H9 (cell line): Measurements from ENCODE around the gene PTGER2. TPM values are rescaled to one million over a fixed set of nuclear protein-coding genes. Genes with fewer than 3 reads are reported as not detected.

Experiments
- DNase-seq: peaks from one replicate; pipeline ENCODE4 v3.0.0-alpha.2; 2017
- H2AFZ ChIP-seq: one replicate; pipeline ENCODE4 v1.6.1; 2013; ENCODE audit warnings: mild to moderate bottlenecking, low read length, control low read depth, moderate library complexity
- H2AK5ac ChIP-seq: 2 replicates; pipeline ENCODE4 v1.6.1; 2013; ENCODE audit warnings: low read length, control low read depth, mixed read lengths; ENCODE audit not compliant: insufficient read length
- H2BK120ac ChIP-seq: one replicate; pipeline ENCODE4 v1.6.1; 2013; ENCODE audit warnings: low read depth, mild to moderate bottlenecking, low read length, control low read depth, inconsistent platforms; ENCODE audit not compliant: poor library complexity, severe bottlenecking
- H2BK12ac ChIP-seq: 2 replicates; pipeline ENCODE4 v1.6.1; 2013; ENCODE audit warnings: low read length, control low read depth, mixed read lengths, low read depth; ENCODE audit not compliant: insufficient read length
- H2BK15ac ChIP-seq: 2 replicates; pipeline ENCODE4 v1.6.1; 2013; ENCODE audit warnings: low read depth, low read length, control low read depth
- H2BK20ac ChIP-seq: one replicate; pipeline ENCODE4 v1.6.1; 2013; ENCODE audit warnings: low read depth, mild to moderate bottlenecking, low read length, control low read depth, inconsistent platforms; ENCODE audit not compliant: poor library complexity, severe bottlenecking
- H2BK5ac ChIP-seq: 2 replicates; pipeline ENCODE4 v1.6.1; 2013; ENCODE audit warnings: low read length, control low read depth, mixed read lengths; ENCODE audit not compliant: insufficient read length
- H3K14ac ChIP-seq: 2 replicates; pipeline ENCODE4 v1.6.1; 2013; ENCODE audit warnings: low read length, control low read depth; ENCODE audit not compliant: insufficient read depth
- H3K18ac ChIP-seq: 2 replicates; pipeline ENCODE4 v1.6.1; 2013; ENCODE audit warnings: low read depth, mild to moderate bottlenecking, mixed read lengths, low read length, control low read depth; ENCODE audit not compliant: insufficient read length
- H3K23ac ChIP-seq: 2 replicates; pipeline ENCODE4 v1.6.1; 2013; ENCODE audit warnings: low read length, control low read depth, mixed read lengths, low read depth; ENCODE audit not compliant: insufficient read length
- H3K23me2 ChIP-seq: 2 replicates; pipeline ENCODE4 v1.6.1; 2013; ENCODE audit warnings: low read depth, mild to moderate bottlenecking, mixed read lengths, low read length, control low read depth; ENCODE audit not compliant: insufficient read length, poor library complexity, severe bottlenecking
- H3K27ac ChIP-seq: 2 replicates; pipeline ENCODE4 v1.5.1; 2013; ENCODE audit warnings: low read length, control low read depth, mixed read lengths, low read depth; ENCODE audit not compliant: insufficient read length
- H3K27me3 ChIP-seq: 2 replicates; pipeline ENCODE4 v1.6.1; 2013; ENCODE audit warnings: low read length, control low read depth, inconsistent platforms; ENCODE audit not compliant: insufficient read depth
- H3K4ac ChIP-seq: 2 replicates; pipeline ENCODE4 v1.6.1; 2013; ENCODE audit warnings: low read depth, mild to moderate bottlenecking, control low read depth, inconsistent platforms, low read length, moderate library complexity
- H3K4me1 ChIP-seq: 2 replicates; pipeline ENCODE4 v1.6.1; 2013; ENCODE audit warnings: low read length, control low read depth, inconsistent platforms; ENCODE audit not compliant: insufficient read depth
- H3K4me2 ChIP-seq: 2 replicates; pipeline ENCODE4 v1.6.1; 2013; ENCODE audit warnings: low read length, control low read depth, mixed read lengths; ENCODE audit not compliant: insufficient read length, insufficient read depth
- H3K56ac ChIP-seq: 2 replicates; pipeline ENCODE4 v1.6.1; 2013; ENCODE audit warnings: low read depth, mild to moderate bottlenecking, mixed read lengths, low read length, control low read depth; ENCODE audit not compliant: insufficient read length
- H3K79me1 ChIP-seq: 2 replicates; pipeline ENCODE4 v1.6.1; 2013; ENCODE audit warnings: low read depth, mild to moderate bottlenecking, moderate library complexity, low read length, control low read depth, inconsistent platforms; ENCODE audit not compliant: insufficient read depth, poor library complexity, severe bottlenecking
- H3K79me2 ChIP-seq: 2 replicates; pipeline ENCODE4 v1.6.1; 2013; ENCODE audit warnings: low read length, control low read depth, inconsistent platforms; ENCODE audit not compliant: insufficient read depth
- H3K9ac ChIP-seq: 2 replicates; pipeline ENCODE4 v1.6.1; 2013; ENCODE audit warnings: low read length, control low read depth, mixed read lengths; ENCODE audit not compliant: insufficient read length; ENCODE audit errors: extremely low read depth
- H3K9me3 ChIP-seq: one replicate; pipeline ENCODE4 v1.6.1; 2013; ENCODE audit warnings: low read depth, low read length, inconsistent platforms; ENCODE audit not compliant: control insufficient read depth
- H3T11ph ChIP-seq: one replicate; pipeline ENCODE4 v1.6.1; 2013; ENCODE audit warnings: mild to moderate bottlenecking, low read length, control low read depth, inconsistent platforms
- H4K20me1 ChIP-seq: one replicate; pipeline ENCODE4 v1.6.1; 2013; ENCODE audit not compliant: control insufficient read depth, insufficient read length, insufficient read depth
- H4K5ac ChIP-seq: 2 replicates; pipeline ENCODE4 v1.6.1; 2013; ENCODE audit warnings: low read depth, mild to moderate bottlenecking, mixed read lengths, low read length, control low read depth; ENCODE audit not compliant: insufficient read length
- H4K8ac ChIP-seq: replicated peaks from 2 replicates; pipeline ENCODE4 v1.6.1; 2013; ENCODE audit warnings: low read length, control low read depth, mixed read lengths, low read depth; ENCODE audit not compliant: insufficient read length
- H4K91ac ChIP-seq: 2 replicates; pipeline ENCODE4 v1.6.1; 2013; ENCODE audit warnings: low read depth, mild to moderate bottlenecking, moderate library complexity, mixed read lengths, low read length, control low read depth; ENCODE audit not compliant: insufficient read length
- H3K27ac Mint-ChIP-seq, 3 experiments: 2 replicates in 2 of 3; 3 replicates in 1 of 3; pipeline ENCODE4 v1.8.0; 2020 to 2021; ENCODE audit warnings: mixed read lengths in 3 of 3, mild to moderate bottlenecking in 1 of 3, moderate library complexity in 1 of 3
- H3K27me3 Mint-ChIP-seq: 2 replicates; pipeline ENCODE4 v1.8.0; 2021; ENCODE audit warnings: low read depth, mild to moderate bottlenecking, moderate library complexity, mixed read lengths
- H3K36me3 Mint-ChIP-seq, 3 experiments: 2 replicates in 2 of 3; 3 replicates in 1 of 3; pipeline ENCODE4 v1.8.0; 2020 to 2021; ENCODE audit warnings: low read depth in 3 of 3, mixed read lengths in 3 of 3; ENCODE audit not compliant: insufficient read depth in 1 of 3
- H3K4me1 Mint-ChIP-seq, 2 experiments: 2 replicates each; pipeline ENCODE4 v1.8.0; 2020; ENCODE audit warnings: mixed read lengths in 2 of 2
- H3K4me3 Mint-ChIP-seq, 2 experiments: 2 replicates in 1 of 2; 3 replicates in 1 of 2; pipeline ENCODE4 v1.8.0; 2020 to 2021; ENCODE audit warnings: mild to moderate bottlenecking in 2 of 2, mixed read lengths in 2 of 2, moderate library complexity in 1 of 2
- H3K9me3 Mint-ChIP-seq, 2 experiments: 2 replicates in 1 of 2; 3 replicates in 1 of 2; pipeline ENCODE4 v1.8.0; 2020; ENCODE audit warnings: mild to moderate bottlenecking in 2 of 2, mixed read lengths in 2 of 2, moderate library complexity in 1 of 2
- CTCF ChIP-seq: fragments of 200-600 bp; sonication (generic); conservative IDR thresholded peaks from 3 replicates; pipeline ENCODE4 v1.8.0; 2021; ENCODE audit warnings: antibody characterized with exemption, mild to moderate bottlenecking
- WGBS: extraction: QIAGEN DNeasy Blood & Tissue Kit; methylation state at CpG from one replicate; pipeline ENCODE4 v1.1.7; 2013; ENCODE audit warnings: missing lambda C conversion rate, low lambda C conversion rate, mixed read lengths; ENCODE audit not compliant: insufficient read length; ENCODE audit errors: extremely low coverage; 5-methylcytosine and 5-hydroxymethylcytosine counted together
- total RNA-seq: library from RNA; stranded (reverse); gene quantifications from 2 replicates; pipeline ENCODE4 v1.2.1, GENCODE V29; 2021

PTGER2 gene
- total RNA-seq, 1 experiment from 2014 or later: 1.0 TPM

GRCh38 chr14:52349731-52350130 lies 35.6 kb downstream of the PTGER2 start:
- Histone ChIP-seq H2BK5ac (no peak overlapping the region), H2BK20ac (no peak overlapping the region), H3K23ac (no peak overlapping the region), H4K20me1 (no peaks in the 10 kb centered on the region), H2BK15ac (no peak overlapping the region), H2BK120ac (no peak overlapping the region), H3K14ac (no peak overlapping the region), H3K23me2 (no peaks in the 10 kb centered on the region), H2AFZ (no peak overlapping the region), H3K4me1 (no peaks in the 10 kb centered on the region), H3K4me2 (no peak overlapping the region), H4K91ac (no peak overlapping the region), H3K27me3 (no peaks in the 10 kb centered on the region), H2BK12ac (no peak overlapping the region), H2AK5ac (no peak overlapping the region), H3T11ph (no peak overlapping the region), H3K27ac (no peak overlapping the region), H3K4ac (no peak overlapping the region), H3K9ac (no peak overlapping the region), H4K8ac (no peak overlapping the region), H3K79me2 (no peaks in the 10 kb centered on the region), H3K18ac (no peak overlapping the region), H3K9me3 (no peaks in the 10 kb centered on the region), H4K5ac (no peak overlapping the region), H3K79me1 (no peaks in the 10 kb centered on the region), H3K56ac (no peak overlapping the region)
- DNase-seq: no peak
- Mint-ChIP-seq H3K9me3 (no peaks in the 10 kb centered on the region), H3K4me1 (peaks cover 0 to 5% of the 10 kb centered on the region in 2 experiments; a peak in 2 of 4 replicates), H3K27ac (no peak overlapping the region), H3K36me3 (no peaks in the 10 kb centered on the region), H3K27me3 (no peaks in the 10 kb centered on the region), H3K4me3 (no peak overlapping the region)
- WGBS: no CpG with 5 or more reads among the region's 2 CpGs
- no peak for TF ChIP-seq CTCF
